ENCODE data around the gene TMEM51.
"Not testable (repeated sequence)": the region's sequence is repeated elsewhere in the genome, so short reads cannot be mapped to it uniquely, and the experiment has no call there.

Gene TMEM51

GRCh38 chr1:15124362-15125100 lies 29.0 kb upstream of the TMEM51 start:
- DNase-seq (ENCODE audit: extremely low spot score, insufficient read length, low read depth) (no peak), FAIRE-seq (no peak)

- FAIRE-seq (no peak), DNase-seq (ENCODE audit: extremely low spot score, insufficient read length, low read depth) (no peak)
Observed at GRCh38 chr1:15125101-15125745, 28.3 kb upstream of the TMEM51 start.

GRCh38 chr1:15128077-15128476 lies 25.5 kb upstream of the TMEM51 start:
- no peak for FAIRE-seq
- no peak for DNase-seq (ENCODE audit: extremely low spot score, insufficient read length, low read depth)

GRCh38 chr1:15128520-15129313 lies 24.8 kb upstream of the TMEM51 start:
- DNase-seq (ENCODE audit: extremely low spot score, insufficient read length, low read depth) (peak; percentile 64), FAIRE-seq (peak; percentile 90)

- FAIRE-seq (no peak), DNase-seq (ENCODE audit: extremely low spot score, insufficient read length, low read depth) (no peak)
Observed at GRCh38 chr1:15129944-15130343, 23.6 kb upstream of the TMEM51 start.

GRCh38 chr1:15130607-15131006 lies 22.9 kb upstream of the TMEM51 start:
- FAIRE-seq = no peak

GRCh38 chr1:15132965-15133364 lies 20.6 kb upstream of the TMEM51 start:
- no peak for FAIRE-seq
- no peak for DNase-seq (ENCODE audit: extremely low spot score, insufficient read length, low read depth)

More at GRCh38 chr1:15130607-15131006, 22.9 kb upstream of the TMEM51 start:
- DNase-seq (ENCODE audit: extremely low spot score, insufficient read length, low read depth) = no peak

GRCh38 chr1:15134285-15134684 lies 19.3 kb upstream of the TMEM51 start:
- DNase-seq (ENCODE audit: extremely low spot score, insufficient read length, low read depth) (no peak), FAIRE-seq (no peak)

- FAIRE-seq; DNase-seq (ENCODE audit: extremely low spot score, insufficient read length, low read depth): not testable (repeated sequence)
Observed at GRCh38 chr1:15135604-15136003, 17.9 kb upstream of the TMEM51 start.

- DNase-seq (ENCODE audit: extremely low spot score, insufficient read length, low read depth) (no peak), FAIRE-seq (no peak)
Observed at GRCh38 chr1:15137809-15138208, 15.7 kb upstream of the TMEM51 start.

GRCh38 chr1:15139654-15140350 lies 13.7 kb upstream of the TMEM51 start:
- FAIRE-seq = no peak
- no peak for DNase-seq (ENCODE audit: extremely low spot score, insufficient read length, low read depth)

GRCh38 chr1:15141935-15142539 lies 11.5 kb upstream of the TMEM51 start:
- DNase-seq (ENCODE audit: extremely low spot score, insufficient read length, low read depth) = no peak

GRCh38 chr1:15145327-15145726 lies 8.2 kb upstream of the TMEM51 start:
- DNase-seq (ENCODE audit: extremely low spot score, insufficient read length, low read depth) (no peak), FAIRE-seq (no peak)

More at GRCh38 chr1:15141935-15142539, 11.5 kb upstream of the TMEM51 start:
- no peak for FAIRE-seq

GRCh38 chr1:15146142-15146680 lies 7.3 kb upstream of the TMEM51 start:
- FAIRE-seq (no peak), DNase-seq (ENCODE audit: extremely low spot score, insufficient read length, low read depth) (no peak)

GRCh38 chr1:15146971-15147376 lies 6.6 kb upstream of the TMEM51 start:
- DNase-seq (ENCODE audit: extremely low spot score, insufficient read length, low read depth) = no peak
- peak; percentile 48 for FAIRE-seq

GRCh38 chr1:15148004-15148403 lies 5.5 kb upstream of the TMEM51 start:
- DNase-seq (ENCODE audit: extremely low spot score, insufficient read length, low read depth) (no peak), FAIRE-seq (no peak)

GRCh38 chr1:15148475-15148874 lies 5.1 kb upstream of the TMEM51 start:
- FAIRE-seq = no peak
- DNase-seq (ENCODE audit: extremely low spot score, insufficient read length, low read depth) = no peak

- DNase-seq (ENCODE audit: extremely low spot score, insufficient read length, low read depth) (no peak), FAIRE-seq (no peak)
Observed at GRCh38 chr1:15148941-15149340, 4.6 kb upstream of the TMEM51 start.

GRCh38 chr1:15150376-15150775 lies 3.2 kb upstream of the TMEM51 start:
- FAIRE-seq (no peak), DNase-seq (ENCODE audit: extremely low spot score, insufficient read length, low read depth) (no peak)

GRCh38 chr1:15151377-15151806 lies 2.2 kb upstream of the TMEM51 start:
- no peak for DNase-seq (ENCODE audit: extremely low spot score, insufficient read length, low read depth)
- FAIRE-seq = no peak

All from GM18507 (cell line).